ENCODE measurements around the gene LTO1. TPM values are rescaled to one million over a fixed set of nuclear protein-coding genes. Genes with fewer than 3 reads are reported as not detected.

The LTO1 gene
- total and polyA plus RNA-seq, 2 experiments from 2014 or later = 20.1 to 23.3 TPM

GRCh38 chr11:69664901-69665300, 10.3 kb downstream of the LTO1 start (continued):
- TF ChIP-seq CTCF (conservative IDR thresholded peaks at IDR 0.05; ENCODE audit: low read depth in 2 of 2) (no peak), ZNF114 (CRISPR knock-in tag; IDR thresholded peaks at IDR 0.05) (no peak), ZNF331 (CRISPR knock-in tag; IDR thresholded peaks at IDR 0.05; ENCODE audit: low read depth) (no peak), JUNB (IDR thresholded peaks at IDR 0.05; ENCODE audit: unreplicated experiment) (no peak), CREB1 (CRISPR knock-in tag; IDR thresholded peaks at IDR 0.05; ENCODE audit: low read depth) (no peak), EZH2phosphoT487 (IDR thresholded peaks at IDR 0.05; ENCODE audit: unreplicated experiment) (no peak), NANOG (IDR thresholded peaks at IDR 0.05; ENCODE audit: borderline replicate concordance) (no peak), POLR2AphosphoS5 (IDR thresholded peaks at IDR 0.05; ENCODE audit: low read depth) (no peak), REST (IDR thresholded peaks at IDR 0.05; ENCODE audit: unreplicated experiment) (no peak), STAT1 (IDR thresholded peaks at IDR 0.05; ENCODE audit: unreplicated experiment) (no peak), ETS1 (IDR thresholded peaks at IDR 0.05) (no peak)

GRCh38 chr11:69664103-69664775, 10.9 kb downstream of the LTO1 start:
- peaks cover 7% of the 10 kb centered on the region for H3K4me1 Mint-ChIP-seq
- Histone ChIP-seq H2AFZ (no peak overlapping the region), H3K4me3 (no peak overlapping the region), H3K4me2 (no peak overlapping the region), H3K4me1 (ENCODE audit: insufficient read depth) (no peaks in the 10 kb centered on the region), H3K79me2 (replicated peaks; ENCODE audit: insufficient read depth) (peaks cover 2% of the 10 kb centered on the region; the same call in 1 of the 2 replicates), H3K27me3 (ENCODE audit: insufficient read depth) (no peaks in the 10 kb centered on the region), H3K36me3 (ENCODE audit: insufficient read depth) (peaks cover 4% of the 10 kb centered on the region; the same call in 1 of the 2 replicates), H3F3A (replicated peaks; ENCODE audit: low read depth) (no peaks in the 10 kb centered on the region), H3K27ac (ENCODE audit: low read depth) (no peak overlapping the region), H3K9me2 (ENCODE audit: insufficient read depth) (no peaks in the 10 kb centered on the region), H4K20me1 (replicated peaks; ENCODE audit: insufficient read depth) (no peaks in the 10 kb centered on the region; the same call in 1 of the 2 replicates)
- ATAC-seq = no peak
- H3K36me3 Mint-ChIP-seq (ENCODE audit: low read depth) = peaks cover 20% of the 10 kb centered on the region
- H3K27ac Mint-ChIP-seq = no peak overlapping the region; the same call in 1 of the 2 replicates
- no peak for DNase-seq (ENCODE audit: low spot score)
- H3K27me3 Mint-ChIP-seq (ENCODE audit: insufficient read depth, low read depth, poor library complexity) = peaks cover 14% of the 10 kb centered on the region
- no peaks in the 10 kb centered on the region for H3K9me3 Mint-ChIP-seq
- no peak overlapping the region for H3K4me3 Mint-ChIP-seq
- TF ChIP-seq ZNF114 (CRISPR knock-in tag; IDR thresholded peaks at IDR 0.05) (no peak), ETS1 (IDR thresholded peaks at IDR 0.05) (no peak)

All from GM23338 (cell line).